Hindlimb muscle (tissue), 1 donor: ENCODE results near the gene SIGLEC11. TPM values are rescaled to one million over a fixed set of nuclear protein-coding genes. Genes with fewer than 3 reads are reported as not detected.
A peak's percentile ranks its signal among the peaks of the same experiment; 100 is the strongest.
"Not testable (repeated sequence)": the region's sequence is repeated elsewhere in the genome, so short reads cannot be mapped to it uniquely, and the experiment has no call there.

Experiments
- DNase-seq: peaks from one replicate; pipeline ENCODE4 v3.0.0-alpha.2; 2013
- polyA plus RNA-seq: library from polyadenylated mRNA; unstranded; fragments of 120-200 nt; gene quantifications from one replicate; pipeline ENCODE4 v1.2.1, GENCODE V29; 2013; ENCODE audit not compliant: insufficient read length

SIGLEC11 gene
- polyA plus RNA-seq, 1 donor: 0.93 TPM

DNA sequence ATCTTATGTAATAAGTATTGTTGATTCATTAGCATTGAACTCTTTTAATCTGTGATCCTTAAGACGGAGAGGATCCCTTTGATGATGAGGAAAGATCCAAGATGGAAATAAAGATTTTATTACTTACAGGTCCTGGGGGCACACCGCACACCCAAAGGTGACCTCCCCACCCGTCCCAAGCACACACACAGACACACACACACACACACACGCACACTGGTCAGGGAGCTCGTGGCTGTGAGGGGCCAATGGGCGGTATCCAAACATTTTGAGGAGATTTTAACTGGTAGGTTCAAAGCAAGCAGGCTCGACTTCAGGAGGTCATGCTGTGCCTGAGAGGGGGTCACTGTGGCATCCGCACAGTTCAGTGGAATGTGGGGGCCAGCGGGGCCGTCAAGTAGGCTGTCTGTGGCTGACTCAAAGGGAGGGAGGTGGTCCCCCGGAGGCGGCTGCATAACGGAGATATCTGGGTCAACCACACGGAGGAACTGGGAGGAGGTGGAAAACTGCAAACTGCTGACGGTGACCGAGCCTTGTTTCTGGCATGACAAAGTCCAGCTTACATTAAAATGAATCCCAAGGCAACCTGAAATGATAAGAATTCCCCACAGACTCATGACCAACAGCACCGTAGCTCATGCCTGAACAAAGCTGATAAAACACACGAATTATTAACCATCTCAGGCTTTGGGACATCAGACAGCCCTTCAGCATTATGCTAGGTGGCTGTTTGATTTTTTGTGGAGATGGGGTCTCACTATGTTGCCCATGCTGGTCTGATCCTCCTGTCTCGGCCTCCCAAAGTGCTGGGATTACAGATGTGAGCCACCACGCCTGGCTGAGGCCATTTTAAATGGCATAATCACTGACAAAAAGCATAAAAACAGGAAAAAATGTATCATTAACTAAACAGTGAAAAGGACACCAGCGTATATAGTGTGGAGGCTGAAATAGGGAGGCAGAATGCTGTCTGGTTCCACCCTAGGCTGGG, 20.9 kb upstream of the SIGLEC11 start:
- DNase-seq: no peak

DNA sequence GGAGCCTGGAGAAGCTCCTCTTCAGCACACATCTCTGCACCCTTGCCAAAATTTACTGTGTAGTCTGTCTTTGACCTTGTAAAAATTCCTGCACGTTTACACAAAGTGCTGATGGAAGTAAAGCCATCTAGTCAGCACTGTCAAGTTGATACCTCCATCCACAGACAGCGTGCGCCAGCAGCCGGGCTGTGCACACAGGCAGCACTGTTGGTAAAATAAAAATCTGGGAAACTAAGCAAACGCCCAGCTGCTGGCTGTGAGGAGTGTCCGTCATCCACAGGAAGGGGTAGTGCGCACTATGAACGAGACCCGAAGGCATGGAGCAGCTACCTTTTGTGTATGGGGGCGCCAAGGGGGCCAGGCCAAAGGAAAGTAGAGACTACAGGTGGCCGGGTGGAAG, 17.4 kb upstream of the SIGLEC11 start:
- no peak for DNase-seq

DNA sequence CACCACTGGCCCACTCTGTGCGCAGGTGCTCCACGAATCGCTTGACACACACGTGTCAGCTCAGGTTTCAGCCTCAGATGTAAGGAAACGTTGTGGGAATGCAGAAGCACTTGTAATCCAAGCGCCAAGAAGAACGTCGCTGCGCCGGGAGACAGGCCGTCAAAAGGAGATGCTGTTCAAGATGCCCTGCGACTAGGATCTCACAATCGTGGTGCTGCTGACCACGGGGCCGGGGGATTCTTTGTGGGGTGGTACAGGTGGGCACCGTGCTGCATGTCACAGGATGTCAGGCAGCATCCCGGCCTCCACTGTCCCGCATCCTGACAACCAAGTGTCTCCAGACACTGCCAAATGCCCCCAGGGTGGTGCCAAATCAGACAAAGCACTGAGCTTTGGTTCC, 16.9 kb upstream of the SIGLEC11 start:
- no peak for DNase-seq

DNA sequence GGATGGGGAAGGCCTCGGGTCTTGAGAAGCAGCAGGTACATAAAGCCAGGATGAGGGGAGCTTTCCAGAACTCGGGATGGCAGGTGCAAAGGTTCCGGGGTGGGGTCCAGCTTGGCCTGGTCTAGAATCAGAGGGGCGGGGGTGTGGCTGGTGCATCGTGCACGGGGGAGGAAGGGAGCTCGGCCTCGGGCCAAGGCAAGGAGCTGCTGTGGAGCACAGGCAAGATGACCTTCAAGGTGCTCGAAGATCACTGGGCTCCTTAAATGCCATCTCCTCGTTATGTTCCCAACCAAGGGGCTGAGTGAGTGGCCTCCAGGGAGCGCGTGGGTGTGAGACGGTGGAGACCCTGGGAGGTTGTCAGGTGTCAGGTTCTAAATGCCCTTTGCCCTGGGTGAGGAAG, 16.1 kb upstream of the SIGLEC11 start:
- no peak for DNase-seq

DNA sequence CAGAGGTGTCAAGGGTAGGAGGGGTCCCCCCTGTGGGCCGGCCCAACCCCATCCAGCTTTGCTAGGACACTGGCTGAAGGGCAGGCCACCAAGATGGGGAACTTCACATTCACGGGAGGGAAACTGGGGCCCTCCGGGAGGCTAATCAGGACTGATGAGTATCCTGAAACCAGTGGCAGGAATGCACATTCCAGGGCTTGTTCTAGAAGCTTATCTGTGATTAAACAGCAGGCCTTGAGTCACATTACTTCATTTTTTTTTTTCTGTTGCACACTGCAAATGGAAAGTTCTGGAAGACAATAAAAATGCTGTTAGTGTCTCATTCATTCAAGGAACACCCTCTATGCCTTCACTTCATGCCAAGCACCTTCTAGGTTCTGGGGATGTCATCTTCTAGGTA, 15.5 kb upstream of the SIGLEC11 start:
- DNase-seq: no peak

DNA sequence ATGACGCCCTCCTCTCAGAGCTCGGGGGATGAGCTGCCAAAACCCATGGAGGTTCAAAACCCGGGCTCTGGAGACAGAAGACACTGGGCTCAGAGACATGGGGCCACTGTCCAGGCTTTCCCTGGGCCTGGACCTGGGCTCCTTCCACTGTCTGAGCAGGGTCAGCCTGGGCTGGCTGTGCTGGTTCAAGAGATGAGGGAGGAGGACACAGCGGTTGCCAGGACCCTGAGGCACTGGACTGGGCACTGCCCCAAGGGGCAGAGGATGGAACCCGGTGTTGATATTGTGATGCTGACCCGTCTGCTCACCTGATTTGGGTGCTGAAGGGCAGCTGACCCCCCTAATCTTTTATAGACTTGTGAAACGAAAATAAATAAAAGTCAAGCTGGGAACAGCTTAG, 14.1 kb upstream of the SIGLEC11 start:
- DNase-seq: no peak

DNA sequence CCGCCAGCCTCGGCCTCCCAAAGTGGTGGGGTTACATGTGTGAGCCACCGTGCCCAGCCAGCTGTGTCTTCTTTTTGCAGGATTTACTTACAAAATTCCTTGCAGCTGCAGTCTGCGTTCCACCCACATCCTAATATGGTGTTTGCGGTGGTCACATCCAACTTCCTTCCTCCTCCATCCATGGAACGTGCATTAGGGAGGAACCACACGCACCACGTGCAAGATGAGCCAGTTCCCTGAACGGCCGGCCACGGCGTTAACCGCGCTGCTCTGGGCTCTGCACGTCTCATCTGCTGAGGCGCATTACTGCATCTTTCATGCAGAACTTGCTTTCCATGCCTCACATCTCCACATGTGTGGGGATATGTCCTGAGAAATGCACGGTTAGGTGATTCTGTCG, 13.0 kb upstream of the SIGLEC11 start:
- DNase-seq: no peak

DNA sequence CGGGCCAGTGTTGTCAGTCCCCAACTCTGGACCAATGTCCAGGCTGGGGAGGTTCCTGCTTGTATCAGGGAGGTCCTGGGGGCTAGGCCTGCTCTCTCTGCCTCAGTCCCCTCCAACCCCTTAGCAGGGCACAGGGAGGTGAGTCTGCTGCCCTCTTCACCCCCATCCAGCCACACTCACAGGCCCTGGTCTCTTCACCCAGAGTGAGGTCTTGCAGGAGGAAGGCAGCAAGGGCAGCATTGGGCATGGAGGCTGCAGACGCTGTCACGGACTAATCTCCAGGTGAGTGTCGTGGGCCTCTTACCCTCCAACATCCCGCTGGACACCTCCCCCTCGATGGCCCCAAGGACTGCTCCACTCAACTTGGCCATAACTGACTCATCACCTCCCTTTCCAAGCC, 11.9 kb upstream of the SIGLEC11 start:
- no peak for DNase-seq

DNA sequence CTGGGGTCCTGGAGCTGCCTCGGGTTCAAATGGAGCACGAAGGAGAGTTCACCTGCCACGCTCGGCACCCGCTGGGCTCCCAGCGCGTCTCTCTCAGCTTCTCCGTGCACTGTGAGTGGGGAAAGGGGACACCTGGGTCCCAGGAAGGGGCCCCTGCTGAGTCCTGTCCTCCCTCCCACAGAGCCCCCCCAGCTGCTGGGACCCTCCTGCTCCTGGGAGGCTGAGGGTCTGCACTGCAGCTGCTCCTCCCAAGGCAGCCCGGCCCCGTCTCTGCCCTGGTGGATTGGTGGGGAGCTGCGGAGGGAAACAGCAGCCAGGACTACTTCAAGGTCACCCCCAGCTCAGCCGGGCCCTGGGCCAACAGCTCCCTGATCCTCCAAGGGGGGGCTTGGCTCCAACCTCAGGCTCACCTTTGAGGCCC, 11.0 kb upstream of the SIGLEC11 start:
- DNase-seq: no peak

DNA sequence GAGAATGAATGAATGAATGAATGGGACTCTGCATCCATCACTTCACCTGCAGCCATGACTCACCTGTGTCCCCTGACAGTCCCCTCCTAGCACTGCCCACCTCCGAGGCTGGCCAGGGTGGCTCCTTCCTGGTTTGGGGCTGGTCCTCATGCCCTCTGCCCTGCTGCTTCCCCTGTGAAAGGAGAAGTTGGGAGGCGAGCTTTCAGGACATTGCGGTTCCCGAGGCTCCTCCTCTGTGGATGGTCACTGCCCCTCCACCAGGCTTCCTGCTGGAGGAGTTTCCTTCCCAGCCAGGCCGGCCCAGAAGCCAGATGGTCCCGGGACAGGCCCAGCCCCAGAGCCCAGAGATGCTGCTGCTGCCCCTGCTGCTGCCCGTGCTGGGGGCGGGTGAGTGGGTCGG, 8.4 kb upstream of the SIGLEC11 start:
- not testable (repeated sequence) for DNase-seq

DNA sequence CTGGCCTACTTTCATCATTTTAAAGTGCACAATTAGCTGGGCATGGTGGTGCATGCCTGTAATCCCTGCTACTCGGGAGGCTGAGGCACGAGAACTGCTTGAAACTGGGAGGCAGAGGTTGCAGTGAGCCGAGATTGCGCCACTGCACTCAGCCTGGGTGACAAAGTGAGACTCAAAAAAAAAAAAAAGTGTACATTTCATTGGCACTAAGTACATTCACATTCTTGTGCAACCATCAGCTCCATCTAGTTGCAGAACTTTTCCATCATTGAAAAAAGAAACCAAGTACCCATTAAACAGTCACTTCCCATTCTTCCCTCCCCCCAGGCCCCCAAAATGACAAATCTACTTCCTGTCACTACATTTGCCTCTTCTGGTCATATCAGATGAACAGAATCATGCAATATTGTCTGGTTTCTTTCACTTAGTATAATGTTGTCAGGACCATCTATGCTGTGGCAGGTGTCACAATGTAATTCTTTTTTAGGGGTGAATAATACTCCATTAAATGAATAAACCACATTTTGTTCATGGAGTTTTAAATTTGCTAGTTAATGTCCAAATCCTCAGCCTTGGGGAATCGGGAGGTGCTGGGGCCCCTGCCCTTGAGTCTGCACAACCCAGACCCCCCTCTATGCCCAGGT, 7.4 kb upstream of the SIGLEC11 start:
- DNase-seq: no peak

DNA sequence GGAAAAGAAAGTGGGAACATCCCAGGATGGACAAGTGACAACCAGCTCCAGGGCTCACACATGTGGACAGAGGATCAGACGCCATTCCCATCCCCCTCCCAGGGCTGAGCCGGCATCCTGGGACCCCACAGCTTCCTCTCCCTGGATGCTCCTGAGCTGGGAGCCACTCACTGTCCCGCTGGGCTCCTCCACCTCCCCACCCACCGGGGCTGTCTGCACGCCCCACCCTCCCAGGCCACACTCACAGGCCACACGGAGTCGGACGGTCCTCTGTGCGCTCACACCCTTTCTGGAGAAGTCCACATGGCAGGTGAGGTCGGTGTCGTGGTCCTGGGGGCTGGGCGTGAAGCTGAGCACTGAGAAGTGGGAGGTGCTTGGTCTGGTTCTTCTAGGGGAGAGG, 1.1 kb downstream of the SIGLEC11 start:
- DNase-seq: not testable (repeated sequence)

DNA sequence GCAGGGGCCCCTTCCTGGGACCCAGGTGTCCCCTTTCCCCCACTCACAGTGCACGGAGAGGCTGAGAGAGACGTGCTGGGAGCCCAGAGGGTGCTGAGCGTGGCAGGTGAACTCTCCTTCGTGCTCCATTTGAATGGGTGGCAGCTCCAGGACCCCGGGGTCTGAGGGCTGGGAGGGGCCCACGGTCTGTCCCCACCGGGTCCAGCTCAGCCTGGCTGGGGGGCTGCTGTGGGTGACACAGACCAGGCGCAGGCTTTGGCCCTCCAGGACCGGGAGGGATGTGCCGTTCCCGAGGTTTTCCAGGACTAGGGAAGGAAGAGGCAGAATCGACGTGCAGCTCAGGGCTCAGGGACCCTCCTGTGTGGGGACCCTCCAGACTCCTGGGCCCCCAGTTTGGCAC, 2.4 kb downstream of the SIGLEC11 start:
- DNase-seq: not testable (repeated sequence)

DNA sequence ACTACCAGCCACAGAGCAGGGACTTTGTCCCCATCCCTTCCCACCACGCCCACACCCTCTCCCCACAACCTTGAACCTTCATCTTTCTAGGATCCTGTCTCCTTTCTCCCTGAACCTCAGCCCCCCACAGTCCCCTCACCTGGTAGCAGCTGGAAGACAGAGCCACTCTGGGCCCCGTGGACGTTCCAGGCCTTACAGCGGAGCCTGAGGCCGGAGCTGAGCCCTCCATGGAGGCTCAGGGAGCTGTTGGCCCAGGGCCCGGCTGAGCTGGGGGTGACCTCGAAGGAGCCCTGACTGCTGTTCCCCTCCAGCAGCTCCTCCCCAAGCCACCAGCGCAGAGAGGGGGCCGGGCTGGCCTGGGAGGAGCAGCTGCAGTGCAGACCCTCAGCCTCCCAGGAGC, 2.8 kb downstream of the SIGLEC11 start:
- DNase-seq: not testable (repeated sequence)

DNA sequence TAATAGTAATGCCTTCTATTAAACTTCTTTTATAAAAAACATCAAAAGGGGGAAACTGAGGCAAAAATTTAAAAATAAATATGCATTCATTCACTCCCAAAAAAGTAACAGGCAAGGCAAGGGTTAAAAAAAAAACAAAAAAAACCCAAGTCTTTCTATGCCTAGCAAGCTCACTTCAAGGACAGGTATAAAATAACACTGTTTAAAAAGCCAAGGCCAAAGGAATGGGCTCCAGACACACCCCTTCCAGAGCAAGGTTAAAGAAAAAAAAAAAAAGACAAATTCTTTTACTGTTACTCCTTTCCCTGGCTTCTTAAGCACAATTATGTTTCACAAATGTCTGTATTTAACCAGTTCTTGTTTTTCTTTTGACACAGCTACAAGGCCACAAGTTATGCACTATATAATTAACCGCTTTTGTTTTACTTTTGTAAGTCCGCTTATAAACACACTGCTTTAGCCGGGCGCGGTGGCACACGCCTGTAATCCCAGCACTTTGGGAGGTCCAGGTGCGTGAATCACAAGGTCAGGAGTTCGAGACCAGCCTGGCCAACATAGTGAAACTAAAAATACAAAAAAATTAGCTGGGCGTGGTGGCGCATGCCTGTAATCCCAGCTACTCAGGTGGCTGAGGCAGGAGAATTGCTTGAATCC, 3.6 kb downstream of the SIGLEC11 start:
- no peak for DNase-seq

DNA sequence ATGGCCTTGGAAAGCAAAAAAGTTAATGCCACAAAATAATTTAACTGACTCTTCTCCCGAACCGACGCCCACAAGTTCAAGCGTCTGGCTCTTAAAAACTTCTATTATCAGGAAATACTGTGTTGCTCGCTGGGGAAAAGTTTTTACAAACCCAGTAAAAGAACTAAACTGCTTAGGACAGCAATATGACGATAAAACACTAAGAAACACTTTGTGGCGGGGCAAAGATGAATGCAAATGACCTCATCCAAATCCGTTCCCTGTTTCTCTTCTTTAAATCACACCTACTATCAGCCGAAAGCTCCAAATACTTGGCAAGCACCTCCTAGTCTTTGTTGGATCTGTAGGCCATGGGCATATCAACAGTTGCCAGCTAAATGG, 4.9 kb downstream of the SIGLEC11 start:
- DNase-seq: no peak

DNA sequence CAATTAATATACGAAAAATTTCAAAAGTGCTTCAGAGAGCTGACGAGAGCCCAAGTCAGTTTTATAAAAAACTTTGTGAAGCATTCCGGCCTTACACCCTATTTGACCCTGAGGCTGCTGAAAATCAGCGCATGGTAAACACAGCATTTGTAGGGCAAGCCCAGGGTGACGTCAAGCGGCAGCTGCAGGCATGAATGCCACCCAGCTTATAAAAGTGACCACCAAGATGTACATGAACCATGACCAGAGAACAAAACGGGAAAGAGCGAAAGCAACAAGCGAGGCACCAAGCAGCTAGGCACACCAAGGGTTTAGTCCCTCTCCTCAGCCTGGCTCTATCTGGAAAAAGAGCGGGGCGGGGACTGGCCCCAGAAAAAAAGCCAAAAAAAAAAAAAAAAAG, 6.0 kb downstream of the SIGLEC11 start:
- DNase-seq: peak; percentile 28

DNA sequence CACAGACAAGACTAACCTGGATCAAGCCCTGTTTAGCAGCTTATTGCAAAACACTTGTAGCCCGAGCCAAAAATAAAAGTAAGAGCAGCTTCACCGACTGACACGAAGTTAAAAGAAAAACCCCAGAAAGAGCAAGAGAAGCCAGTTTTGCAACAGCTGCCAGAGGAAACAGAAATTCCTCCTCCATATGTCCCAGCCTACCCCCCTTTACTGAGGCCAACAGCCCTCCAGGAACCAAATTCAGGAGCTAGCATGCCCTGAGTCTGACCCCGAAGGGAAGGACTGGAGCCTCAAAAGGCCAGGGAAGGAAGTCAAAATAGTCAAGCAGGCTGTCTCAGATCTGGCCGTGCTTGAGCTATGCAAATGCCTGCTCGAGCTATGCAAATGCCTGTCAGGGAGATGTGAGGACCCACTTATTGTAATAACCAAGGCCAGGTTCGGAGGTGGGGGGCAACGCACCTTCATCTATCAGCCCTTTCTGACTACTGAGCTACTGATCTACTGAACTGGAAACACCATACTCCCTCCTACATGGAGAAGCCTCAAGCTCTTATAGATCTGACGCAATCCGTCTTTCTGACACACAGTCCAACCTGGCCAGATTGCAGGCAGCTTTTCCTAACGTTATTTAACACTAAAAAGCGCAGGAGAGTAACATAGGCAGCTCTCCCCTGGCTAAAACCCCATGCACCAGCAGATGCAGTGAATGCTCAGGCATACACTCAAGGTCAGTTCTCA, 6.7 kb downstream of the SIGLEC11 start:
- peak; percentile 36 for DNase-seq

DNA sequence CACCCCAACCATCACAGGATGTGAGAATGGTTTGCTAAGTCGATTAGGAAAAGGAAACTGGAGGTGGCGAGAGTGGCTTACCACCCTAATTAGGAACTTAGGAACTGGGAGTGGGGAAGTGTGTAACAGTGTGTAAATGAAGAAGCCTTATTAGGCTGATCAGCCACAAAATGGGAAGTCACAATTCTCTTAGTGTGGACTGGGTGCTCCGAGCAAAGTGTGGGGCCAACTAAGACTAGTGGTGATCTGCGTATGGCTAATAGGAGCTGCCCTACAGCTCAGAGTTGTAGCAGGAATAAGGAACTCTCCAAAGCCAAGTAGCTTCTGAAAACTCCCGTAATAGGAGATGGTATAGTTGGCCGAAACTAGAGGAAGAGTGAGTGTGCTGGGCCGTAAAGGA, 7.6 kb downstream of the SIGLEC11 start:
- no peak for DNase-seq

DNA sequence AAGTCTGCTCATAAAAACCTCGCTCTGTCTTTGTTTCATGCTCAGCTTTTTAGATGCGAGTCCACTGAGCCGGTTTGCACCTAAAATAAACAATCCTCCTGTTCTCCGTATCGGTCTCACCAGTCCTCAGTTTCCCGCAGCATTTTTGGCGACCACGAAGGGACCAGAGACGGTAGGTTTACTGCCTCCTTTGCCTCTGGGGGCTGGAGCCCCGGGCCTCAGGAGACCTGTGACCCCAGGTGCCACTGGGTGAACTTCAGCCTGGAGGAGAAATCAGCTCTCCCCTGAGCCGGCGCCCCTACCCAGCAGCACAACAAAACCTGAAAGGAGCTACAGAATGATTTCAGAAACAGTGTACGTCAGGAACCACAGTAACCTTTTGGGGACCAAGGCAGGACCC, 8.1 kb downstream of the SIGLEC11 start:
- DNase-seq: no peak

DNA sequence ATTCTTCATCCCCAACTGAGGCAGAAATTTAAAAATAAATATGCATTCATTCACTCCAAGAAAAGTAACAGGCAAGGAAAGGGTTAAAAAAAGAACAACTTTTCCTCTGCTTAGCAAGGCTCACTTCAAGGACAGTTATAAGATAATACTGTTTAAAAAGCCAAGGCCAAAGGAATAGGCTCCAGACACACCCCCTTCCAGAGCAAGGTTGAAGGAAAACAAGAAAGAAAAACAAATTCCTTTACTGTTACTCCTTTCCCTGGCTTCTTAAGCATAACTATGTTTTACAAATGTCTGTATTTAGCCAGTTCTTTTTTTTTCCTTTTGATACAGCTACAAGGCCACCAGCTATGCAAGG, 8.5 kb downstream of the SIGLEC11 start:
- DNase-seq: no peak

DNA sequence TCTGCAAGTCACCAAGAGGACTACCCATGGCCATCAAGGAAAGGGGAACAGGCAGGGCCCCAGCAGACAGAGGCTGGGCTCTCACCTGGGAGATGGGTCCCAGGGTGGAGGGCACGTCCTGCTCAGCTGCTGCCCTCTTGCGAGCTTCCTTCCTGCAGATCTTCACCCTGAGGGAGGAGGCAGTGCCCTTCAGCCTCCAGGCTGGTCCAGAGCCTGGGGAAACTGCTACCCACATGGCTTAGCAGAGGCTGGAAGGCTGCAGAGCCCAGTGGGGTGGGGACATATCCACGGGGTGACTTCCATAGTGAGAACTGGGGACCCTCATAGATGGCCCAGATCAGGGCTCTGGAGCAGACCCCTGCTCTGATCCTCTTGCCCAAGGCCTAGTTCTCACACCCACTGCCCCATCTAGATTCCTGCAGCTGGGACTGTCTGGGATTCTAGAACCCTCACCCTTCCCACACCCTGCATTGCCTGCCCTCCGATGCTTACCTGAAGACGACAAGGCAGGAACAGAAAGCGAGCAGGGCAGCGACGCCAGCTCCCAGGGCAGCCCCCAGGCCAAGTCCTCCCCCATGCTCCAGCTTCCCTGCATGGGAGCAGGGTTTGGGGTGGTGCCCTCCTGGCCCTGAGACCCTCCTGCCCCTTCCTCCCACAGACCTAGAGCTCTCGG, 9.0 kb downstream of the SIGLEC11 start:
- no peak for DNase-seq
